NCI-H2227 (cell line): Measurements from ENCODE around the gene RSPH1.
"Not testable (repeated sequence)": the region's sequence is repeated elsewhere in the genome, so short reads cannot be mapped to it uniquely, and the experiment has no call there.

ENCODE experiments used
- DNase-seq: peaks from one replicate; lab custom pipeline; 2025; ENCODE audit not compliant: unreplicated experiment; lab: John Stamatoyannopoulos, UW

Gene RSPH1

GRCh38 chr21:42489991-42490390, 6.0 kb downstream of the RSPH1 start:
- no peak for DNase-seq

- no peak for DNase-seq
Observed at GRCh38 chr21:42489006-42489563, 6.9 kb downstream of the RSPH1 start.

DNA sequence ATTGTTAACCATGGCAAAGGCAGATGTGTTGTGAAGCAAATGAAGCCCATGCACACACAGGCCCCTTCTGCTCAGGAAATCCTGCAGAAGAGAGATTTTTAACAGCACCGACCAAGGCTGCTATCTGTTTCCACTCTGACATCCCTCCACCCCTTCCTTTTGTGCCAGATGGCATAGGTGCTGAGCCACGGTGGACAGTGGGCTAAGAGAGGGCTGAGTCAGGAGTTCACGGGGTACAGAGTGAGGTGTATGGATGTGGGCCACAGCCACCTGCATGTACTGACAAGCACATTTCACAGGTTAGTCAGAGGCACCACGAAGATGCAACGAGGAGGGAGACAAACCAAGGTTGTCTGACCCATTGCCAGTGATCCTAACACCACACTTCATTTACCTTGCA, 9.5 kb downstream of the RSPH1 start:
- DNase-seq, result no peak

DNA sequence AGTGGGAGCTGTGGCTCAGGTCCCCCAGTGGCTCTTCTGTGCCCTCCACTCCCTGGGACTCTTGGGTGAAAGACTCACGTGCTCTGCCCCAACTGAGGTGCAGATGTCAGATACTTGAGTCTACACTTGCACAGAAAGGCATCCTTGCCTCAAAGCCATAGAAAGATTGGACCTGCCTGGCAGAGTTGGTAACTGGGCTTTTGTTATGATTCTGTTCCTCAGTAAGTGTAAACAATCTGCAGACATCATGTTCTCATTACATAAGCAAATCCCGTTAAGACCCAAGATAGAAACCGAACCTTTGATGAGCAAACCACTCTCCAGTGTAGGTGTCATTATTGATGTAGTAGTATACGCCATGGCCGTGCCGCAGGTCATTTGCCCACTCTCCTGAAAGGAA, 10.0 kb downstream of the RSPH1 start:
- no peak for DNase-seq

DNA sequence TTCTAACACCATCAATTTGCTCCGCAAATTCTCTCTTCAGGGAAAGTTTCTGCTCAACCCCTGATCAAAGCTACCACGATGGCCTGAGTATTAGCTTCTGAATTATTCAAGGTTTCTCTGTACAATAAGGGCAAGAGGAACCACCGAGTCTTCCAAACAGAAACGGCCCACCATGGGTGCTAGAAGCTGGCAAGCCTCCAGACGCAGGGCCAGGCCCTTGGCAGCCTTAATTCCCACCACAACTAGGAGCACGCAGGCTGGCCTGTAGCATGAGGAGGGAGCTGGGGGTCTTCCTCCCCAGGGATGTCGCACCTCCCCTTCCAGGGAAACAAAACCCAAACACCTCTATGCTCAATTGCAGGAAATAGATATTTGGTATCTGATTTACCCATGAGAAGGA, 11.1 kb downstream of the RSPH1 start:
- DNase-seq, result no peak

DNA sequence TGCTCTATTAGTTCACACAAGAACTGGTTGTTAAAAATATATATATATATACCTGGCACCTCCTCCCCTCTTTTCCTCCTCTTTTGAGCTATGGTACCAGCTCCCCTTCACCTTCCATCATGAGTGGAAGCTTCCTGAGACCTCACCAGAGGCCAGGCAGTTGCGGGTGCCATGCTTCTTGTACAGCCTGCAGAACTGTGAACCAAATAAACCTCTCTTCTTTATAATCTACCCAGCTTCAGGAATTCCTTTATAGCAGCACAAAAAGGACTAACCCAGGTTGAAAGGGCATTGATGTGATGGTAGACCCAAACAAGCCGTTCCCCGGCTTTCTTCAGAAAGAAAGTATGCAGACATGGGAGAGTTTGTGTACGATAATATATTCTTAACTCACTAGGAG, 14.9 kb downstream of the RSPH1 start:
- DNase-seq, result no peak

DNA sequence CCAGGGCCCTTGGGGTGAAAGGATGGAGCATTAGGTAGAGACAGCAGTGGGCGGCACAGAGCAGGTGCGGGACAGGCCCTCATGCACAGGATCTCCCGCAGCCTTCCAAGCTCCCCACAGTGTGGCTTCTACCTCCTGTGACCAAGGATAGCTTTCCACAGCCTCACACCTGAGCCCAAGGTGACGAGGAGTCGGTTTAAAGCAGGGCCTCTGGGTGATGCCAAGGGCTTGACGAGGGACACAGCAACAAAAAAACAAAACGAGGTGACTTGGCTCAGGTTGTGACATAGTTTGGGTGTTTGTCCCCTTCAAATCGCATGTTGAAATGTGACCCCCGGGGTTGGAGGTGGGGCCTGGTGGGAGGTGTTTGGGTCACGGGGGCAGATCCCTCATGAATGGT, 15.3 kb downstream of the RSPH1 start:
- no peak for DNase-seq

DNA sequence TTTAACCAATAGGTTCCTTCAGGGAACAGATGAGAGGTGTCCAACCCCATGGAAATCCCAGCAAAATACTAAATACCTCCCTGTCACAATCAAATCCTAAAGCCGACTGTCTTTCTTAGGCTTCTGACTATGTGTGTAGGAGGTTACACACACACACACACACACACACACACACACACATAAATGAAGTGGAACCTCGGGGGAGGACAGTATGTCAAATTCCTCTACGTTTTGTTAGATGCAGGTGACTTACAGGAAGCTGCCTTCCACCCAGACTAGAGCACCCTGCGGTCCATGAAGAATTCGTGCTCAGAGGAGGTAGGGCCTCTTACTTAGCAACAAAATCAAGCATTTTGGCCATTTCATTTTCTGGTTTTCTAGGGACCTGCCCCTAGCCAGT, 16.4 kb downstream of the RSPH1 start:
- DNase-seq, result no peak

GRCh38 chr21:42478504-42478903, 17.5 kb downstream of the RSPH1 start:
- DNase-seq, result no peak

GRCh38 chr21:42476388-42477331, 19.4 kb downstream of the RSPH1 start:
- no peak for DNase-seq

GRCh38 chr21:42475526-42476387, 20.3 kb downstream of the RSPH1 start:
- DNase-seq, result no peak

- no peak for DNase-seq
Observed at GRCh38 chr21:42475036-42475435, 21.0 kb downstream of the RSPH1 start.

GRCh38 chr21:42474043-42474831, 21.8 kb downstream of the RSPH1 start:
- peak; percentile 10 for DNase-seq

DNA sequence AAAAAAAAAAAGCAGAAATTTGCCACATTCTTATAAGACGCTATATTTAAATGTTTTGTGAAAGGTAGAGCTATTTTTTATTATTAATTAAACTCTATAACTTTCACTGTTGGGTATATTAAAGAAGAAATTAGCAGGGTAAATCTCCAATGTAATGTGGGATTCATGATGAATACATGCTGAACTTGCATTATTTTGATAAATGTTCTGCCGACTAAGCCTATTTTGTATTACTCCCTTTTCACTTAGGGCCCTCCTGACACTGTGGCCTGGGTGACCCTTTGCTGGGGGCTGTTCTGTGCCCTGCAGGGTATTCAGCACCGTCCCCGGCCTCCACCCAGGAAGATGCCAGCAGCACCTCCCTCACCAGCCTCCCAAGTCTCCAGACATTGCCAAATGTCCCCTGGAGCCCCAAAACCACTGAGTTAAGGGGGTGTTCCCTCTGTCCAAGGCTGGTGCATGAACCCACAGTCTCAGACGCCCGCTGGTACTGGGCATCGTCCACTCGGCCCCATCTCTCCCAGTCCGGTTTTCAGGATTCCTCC, 22.5 kb downstream of the RSPH1 start:
- DNase-seq, result no peak

DNA sequence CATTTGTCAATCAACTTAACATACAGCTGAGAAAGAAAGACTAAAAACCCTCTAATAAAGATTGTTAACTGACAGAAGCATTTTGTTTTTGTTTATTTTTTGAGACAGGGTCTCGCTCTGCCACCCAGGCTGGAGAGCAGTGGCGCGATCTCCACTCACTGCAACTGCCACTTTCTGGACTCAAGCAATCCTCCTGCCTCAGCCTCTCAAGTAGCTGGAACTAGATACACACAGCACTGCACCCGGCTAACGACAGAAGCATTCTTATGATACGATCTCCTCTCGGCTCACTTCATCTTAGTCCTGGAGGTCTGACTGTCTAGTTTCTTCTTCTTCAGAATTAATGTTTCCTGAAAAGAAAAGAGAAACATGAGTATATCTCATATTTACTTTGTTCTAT, 23.5 kb downstream of the RSPH1 start:
- no peak for DNase-seq

DNA sequence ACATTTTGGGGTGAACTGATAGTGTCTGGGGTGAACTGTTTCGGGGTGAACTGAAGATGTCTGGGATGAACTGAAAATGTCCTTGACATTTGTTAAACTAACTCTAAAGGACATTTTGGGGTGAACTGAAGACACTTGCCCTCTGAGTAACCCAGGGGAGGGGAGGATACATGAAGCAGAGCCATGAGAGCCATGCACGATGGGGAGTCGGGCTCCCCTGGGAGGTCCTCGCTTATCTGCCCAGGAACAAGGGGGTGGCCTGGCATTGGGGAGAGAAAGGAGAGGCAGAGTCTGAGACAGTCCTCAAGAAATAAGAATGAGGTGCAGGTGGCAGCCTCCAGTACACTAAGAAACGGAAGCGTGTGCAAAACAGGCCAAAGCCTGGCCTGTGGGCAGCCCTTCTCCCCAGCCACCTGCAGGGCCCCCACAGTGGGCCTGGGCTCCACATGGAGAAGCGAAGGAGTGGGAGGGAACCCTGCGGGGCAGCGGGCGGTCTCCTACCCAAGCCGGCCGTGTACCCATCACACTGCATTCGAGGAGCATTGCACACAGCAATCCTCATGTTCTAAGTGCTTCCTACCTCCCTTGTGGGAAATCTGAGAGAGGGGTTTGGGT, 24.2 kb downstream of the RSPH1 start:
- no peak for DNase-seq

DNA sequence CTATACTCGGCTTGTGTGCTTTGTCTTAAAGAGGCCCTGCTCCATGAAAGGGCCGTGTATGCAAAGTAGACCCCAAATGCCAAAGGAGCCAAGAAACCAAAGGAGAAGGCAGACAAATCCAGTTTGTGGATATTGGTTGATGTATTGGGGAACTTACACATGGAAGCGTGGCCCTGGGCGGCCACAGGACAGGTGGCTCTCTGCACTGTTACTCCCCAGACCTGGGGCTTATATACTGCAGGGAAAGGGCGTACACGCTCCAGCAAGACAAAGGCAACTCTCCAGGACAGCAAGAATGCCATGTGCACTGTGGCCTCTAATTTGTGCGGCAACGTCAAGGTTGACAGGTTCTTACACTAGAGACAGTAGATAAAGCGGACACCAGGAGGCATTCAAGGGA, 24.8 kb downstream of the RSPH1 start:
- DNase-seq, result no peak

DNA sequence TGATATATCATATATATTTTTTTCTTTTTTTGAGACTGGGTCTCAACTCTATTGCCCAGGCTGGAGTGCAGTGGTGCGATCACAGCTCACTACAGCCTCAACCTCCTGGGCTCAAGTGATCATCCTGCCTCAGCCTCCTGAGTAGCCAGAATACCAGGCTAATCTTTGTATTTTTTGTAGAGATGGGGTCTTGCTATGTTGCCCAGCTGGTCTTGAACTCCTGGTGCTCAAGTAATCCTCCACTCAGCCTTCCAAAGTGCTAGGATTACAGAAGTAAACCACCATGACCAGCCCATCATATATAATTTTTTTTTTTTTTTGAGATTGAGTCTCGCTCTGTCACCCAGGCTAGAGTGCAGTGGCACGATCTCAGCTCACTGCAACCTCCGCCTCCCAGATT, 26.3 kb downstream of the RSPH1 start:
- DNase-seq, result not testable (repeated sequence)

DNA sequence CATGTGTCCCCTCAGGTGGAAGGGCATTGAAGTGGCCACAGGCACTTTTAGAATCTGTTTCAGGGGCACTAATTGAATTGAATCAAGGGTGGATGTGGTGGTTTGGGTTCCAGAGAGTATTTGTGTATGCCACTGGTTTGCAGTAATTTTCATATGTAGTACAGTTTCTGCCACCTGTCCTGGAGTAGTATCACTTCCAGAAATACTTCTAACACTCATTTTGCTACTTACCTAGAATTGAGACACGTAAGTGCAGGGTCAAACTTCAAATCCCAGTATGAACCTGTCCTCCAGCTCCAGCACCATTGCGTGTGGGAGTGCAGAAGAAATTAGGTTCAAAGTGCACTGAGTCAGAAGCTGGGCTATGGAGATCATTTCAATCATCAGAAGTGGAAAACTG, 26.8 kb downstream of the RSPH1 start:
- DNase-seq, result no peak

DNA sequence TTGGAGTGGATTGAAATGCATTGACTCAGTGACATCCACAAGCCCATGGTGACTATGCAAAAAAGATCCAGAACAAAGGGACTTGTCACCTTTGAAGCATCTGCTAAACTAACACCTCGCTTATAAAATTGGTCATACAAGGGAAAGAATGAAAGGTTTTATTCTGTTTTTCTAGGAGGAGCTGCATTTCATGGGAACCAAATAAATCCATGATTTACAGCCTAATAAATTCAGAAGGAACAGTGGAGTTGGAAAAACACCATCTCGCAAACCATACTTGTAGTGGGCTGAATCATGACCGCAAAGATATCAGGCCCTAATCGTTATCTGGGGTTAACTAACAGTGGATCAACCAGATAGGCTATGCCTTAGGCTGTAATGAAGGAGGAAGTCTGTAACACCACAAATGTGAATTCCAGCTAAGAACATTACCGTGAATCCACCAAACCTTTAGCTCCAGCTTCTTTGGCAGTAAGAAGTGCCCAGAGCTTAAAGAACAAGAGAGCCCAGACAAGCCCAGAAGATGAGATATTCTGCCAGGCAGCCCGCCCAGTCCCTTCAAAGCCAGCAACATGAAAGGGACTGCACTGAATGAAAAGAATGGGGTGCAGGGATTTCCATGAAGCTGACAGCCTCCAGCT, 27.4 kb downstream of the RSPH1 start:
- no peak for DNase-seq
